Fibroblast of upper back skin (primary cell): ENCODE data around the gene ESRRB.

Source experiments
- DNase-seq: peaks from one replicate; pipeline ENCODE4 v3.0.0-alpha.2; 2013

ESRRB gene

GRCh38 chr14:76456200-76456599 is 80.3 kb downstream of the ESRRB start:
- peak; percentile 19 for DNase-seq

DNA sequence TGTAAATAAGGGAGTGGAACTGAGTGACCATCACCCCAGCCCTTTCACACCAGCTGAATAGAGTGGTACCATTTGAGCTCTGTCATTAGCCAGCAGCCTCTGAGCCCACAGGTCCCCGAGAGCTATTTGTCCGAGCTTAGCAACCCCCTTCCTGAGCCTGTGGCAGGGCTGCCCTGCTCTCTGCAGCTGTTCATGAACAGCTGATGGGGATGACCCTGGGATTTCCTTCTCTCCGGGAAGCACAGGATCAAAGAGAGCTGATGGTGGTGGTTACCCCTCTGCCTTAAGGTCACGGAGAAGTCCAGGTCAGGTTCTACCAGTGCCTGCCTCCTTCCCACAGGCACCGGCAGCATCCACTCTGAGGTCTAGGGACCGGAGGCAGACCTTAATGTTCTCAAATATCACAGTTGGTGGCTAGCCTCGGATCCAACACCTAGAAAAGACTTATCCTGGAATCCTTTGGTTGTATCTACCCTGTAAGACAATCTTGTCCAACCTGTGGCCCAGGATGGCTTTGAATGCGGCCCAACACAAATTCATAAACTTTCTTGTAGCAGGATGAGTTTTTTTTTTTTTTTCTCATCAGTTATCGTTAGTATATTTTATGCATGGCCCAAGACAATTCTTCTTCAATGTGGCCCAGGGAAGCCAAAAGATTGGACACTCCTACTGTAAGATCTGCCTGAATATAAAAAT is 81.1 kb downstream of the ESRRB start:
- no peak for DNase-seq

DNA sequence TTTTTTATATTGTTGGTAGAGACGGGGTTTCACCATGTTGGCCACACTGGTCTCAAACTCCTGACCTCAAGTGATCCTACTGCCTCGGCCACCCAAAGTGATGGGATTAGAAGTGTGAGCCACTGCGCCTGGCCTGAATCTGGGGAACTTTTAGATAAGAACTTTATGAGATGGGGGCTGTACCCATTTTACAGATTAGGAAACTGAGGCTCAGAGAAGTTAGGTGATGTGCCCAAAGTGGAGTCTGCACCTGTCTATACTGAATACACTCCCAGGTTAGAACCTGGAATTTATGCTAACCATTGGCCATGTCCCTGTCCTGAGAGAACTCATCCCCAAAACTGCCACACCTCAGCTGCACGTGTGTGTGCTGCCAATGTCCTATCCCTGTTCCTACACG is 81.9 kb downstream of the ESRRB start:
- no peak for DNase-seq

GRCh38 chr14:76461886-76462285 is 85.9 kb downstream of the ESRRB start:
- no peak for DNase-seq

DNA sequence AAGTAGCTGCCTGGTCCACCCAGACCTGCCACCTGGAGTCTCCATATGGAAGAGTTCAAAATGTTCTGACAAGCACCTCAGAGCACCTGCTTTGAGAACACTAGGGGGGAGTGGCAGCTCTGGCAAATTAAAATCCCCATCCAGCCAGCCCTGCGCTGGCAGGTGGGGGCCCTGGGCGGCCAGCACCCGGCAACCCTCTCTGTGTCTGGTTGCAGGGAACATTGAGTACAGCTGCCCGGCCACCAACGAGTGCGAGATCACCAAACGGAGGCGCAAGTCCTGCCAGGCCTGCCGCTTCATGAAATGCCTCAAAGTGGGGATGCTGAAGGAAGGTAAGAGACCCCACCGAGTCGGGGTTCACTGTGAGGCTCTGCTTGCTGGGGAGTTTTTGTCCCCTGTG is 86.4 kb downstream of the ESRRB start:
- DNase-seq: no peak

DNA sequence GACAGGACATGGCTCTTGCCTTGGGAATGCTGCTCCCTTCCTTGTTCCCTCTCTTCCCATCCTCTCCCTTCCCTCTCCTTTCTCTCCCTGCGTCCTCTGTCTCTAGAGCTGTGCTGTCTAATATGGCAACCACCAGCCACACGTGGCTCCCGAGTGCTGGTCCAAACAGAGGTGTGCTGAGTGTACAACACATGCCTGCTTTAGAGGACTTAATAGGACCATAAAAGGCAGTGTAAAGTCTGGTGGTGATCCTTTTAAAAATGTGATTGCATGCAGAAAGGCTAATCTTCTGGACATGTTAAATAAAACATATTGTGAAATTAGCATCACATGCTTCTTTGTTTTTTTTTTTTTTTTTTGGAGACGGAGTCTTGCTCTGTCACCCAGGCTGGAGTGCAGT is 87.2 kb downstream of the ESRRB start:
- no peak for DNase-seq

DNA sequence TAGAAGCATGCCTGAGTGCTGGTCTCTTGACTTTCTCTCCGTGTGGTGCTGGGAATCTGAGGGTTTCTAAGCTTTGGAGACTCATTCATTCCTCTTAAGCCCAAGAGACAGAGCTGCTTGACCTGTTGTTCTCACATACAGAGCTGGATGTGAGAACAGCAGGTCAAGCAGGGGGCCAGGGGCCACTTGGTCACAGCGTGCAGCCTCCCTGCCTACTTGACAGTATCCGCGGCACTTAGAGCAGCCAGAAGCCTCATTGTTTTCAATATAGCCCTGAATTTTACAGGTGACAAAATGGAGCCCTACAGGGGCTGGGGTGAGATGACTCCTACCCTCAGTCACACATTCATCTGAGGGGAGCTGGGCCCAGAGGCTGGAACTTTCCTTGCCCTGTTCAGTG is 88.9 kb downstream of the ESRRB start:
- no peak for DNase-seq

- no peak for DNase-seq
These were observed 89.7 kb downstream of the ESRRB start for GRCh38 chr14:76465664-76466063.

DNA sequence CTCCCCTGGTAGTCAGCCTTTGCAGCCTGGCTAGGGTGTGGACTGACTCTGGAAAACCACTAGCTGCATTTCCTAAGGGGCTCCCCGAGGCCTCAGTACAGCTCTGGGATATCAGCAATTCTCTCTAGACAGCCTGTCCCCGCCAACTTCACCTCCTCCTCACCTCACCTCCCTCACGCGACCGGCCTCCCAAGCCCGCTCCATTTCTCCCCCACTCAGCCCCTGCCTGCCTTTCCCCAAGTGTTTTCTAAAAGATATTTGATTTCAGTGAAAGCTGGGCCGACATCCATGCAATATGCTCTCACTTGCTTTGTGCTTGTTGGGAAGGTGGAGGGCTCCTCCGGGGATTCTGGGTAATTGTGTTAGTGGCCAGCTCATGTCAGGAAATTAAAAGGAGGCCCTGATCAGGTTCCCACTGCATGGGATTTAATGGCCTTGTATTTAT is 91.8 kb downstream of the ESRRB start:
- no peak for DNase-seq

DNA sequence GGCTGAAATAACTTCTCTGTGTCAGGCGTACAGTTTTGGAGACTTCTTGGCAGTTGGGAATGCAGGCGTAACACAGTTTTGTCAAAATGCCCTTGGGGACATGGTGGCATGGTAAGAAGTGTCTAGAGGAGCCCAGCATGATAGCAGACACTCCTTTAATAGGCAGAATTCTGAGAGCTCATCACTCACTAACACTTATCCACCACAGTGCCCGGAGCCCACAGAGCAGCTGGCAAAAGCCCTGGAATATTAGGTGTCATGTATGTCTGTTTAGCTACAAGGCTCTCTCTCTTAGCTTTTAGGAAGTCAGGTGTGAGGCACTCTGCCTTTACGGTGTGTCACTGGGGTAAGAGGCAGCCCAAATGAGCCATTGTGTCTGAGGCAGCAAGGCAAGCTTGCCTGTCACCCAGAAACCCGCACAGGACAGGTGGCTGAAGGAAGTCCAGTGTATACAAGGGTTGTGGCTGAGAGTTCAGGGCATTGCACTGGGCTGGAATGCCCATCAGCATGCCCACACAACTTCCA is 96.3 kb downstream of the ESRRB start:
- DNase-seq: no peak

DNA sequence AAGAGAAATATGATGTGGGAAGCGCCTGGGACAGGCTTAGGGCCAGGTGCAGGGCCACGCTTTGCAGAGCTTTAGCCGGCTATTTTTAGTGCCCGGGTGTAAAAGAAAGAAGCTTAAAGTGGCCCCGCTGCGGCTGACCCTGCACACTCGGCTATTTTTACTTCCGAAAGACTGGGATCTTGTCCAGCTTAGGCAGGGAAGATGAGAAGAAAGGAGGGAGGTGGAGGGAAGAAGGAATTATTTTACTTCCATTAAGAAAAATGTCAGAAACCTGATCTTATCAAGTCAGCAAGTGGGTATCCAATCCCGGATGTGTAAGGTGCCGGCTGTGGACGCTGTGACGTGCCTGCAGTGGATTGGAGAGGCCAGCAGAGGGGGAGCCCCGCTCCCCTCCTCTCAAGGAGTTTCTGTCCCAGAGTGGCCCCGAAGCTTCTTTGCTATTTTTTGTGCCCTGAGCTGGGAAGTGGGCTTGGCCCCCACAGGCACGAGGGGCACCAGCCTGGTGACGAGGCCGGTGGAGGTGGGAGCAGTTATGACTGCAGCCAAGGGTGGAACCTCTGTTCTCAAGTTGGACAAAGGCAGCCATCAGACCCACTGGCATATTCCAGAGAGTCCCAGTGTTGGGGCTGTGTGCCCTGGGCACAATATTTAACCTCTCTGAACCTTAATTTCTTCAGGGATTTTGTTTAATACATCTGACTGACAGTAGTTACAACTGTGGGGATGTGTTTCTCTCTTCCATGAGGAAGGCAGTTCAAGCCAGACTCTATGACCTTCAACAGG is 97.7 kb downstream of the ESRRB start:
- peak; percentile 2 for DNase-seq

DNA sequence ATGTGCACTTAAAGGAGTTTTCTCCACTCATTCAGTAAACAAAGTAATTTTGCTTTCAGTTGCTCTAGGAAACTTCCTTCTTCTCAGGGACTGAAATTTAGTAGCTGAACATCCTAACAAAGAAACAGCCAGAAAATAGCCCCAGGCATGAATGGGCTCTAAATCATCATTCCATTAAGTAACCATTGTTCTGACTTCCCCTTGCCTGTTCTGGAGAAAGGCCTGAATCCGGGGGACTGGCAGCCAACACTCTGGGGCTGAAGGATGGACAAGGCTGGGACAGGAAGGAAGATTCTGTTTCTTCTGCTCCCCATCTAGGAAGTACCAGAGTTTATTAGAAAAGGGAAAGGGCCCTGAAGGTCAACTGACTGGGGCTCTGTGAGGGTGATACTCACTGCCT is 104.5 kb downstream of the ESRRB start:
- DNase-seq: no peak

DNA sequence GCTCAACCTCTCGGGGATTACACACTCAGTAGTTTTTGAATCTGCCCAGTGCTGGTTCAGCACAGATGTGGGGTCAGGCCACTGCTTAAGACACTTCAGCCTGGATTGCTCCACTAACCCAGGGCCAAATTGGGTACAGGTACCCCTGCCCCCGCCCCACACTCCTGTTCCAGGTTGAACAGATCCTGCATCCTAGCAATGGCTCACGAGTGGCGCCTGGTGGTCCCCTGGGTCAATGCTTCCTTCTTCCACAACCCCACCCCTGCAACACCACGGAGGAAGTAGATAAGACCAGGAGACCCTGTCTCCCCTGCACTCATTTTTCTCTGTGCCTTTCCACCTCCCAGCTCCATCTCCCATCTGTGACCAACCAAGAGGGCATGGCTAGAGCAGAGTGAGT is 108.4 kb downstream of the ESRRB start:
- DNase-seq: no peak

DNA sequence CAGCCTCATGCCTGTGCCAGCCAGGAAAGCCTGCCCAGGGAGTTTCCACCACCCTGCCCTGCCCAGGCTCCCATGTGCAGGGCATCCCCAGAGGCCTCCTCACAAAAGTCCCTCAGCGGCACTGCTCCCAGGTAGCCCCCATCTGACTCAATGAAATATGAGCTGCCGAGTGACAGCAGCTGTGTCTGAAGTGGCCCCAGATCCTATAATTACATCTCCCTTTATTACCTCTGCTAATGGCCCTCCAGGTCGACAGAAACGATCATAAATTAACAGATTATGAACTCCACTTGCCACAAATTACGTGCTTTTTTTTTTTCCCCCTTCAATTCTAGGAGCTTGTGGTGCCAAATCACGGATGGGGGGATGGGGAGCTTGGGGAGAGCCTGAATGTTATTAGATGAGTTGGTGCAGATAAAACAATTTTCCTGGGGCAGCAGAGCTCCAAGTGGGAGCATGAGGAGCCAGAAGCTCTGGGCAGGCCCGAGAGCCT is 110.4 kb downstream of the ESRRB start:
- no peak for DNase-seq

DNA sequence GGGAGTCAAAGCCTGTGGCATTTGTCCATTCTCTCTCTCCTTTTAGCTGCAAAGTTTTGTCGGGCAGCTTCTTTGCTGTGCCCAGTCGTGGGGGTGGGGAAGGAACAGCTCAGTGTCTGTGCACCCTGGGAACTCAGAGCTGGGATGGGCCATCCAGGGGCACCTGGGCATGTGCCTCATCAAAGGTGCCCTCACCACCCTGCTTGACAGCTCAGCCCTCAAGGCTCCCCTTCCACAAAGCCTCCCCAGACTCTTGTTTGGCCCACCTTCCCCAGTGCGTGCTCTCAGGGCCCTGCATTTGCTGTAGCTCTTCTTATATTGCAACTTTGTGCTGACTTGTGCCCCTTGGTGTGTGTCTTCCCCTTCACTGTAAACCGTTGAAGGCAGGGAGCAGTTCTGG is 112.6 kb downstream of the ESRRB start:
- no peak for DNase-seq

DNA sequence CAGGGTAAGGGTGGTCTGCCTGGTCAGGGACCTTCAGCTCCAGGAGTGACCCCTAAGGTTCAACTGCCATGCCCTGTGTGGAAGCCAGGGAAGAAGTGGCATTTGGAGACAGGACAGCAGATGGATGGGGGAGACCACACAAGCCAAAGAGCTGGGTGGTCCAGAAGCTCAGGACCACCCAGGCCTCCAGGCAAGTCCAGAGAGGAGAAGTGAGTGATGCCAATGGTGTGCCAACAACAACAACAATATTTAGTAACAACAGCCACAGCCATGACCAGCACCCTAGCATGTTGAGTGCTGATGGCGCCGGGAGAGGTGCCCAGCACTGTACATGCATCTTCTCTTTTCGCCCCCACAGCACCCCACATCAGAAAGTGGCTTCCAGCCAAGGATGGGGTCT is 113.7 kb downstream of the ESRRB start:
- no peak for DNase-seq

DNA sequence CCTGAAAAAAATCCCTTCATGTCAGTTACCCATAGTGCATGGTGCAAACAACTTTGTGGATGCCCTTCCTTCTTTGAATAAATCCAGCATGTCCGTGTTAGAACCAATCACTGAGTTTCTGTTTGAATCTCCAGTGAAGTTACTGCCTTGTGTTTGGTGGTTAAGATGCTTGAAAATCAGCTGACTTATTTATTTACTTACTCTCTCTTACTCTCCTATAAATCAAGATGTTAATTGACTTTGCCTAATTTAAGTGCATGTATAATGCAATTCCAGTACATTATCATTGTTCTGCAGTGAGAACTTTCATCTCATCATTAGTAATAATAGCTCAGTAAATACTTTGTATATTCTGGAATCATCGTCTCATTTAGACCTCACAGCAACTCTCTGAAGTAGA is 114.2 kb downstream of the ESRRB start:
- DNase-seq: no peak

DNA sequence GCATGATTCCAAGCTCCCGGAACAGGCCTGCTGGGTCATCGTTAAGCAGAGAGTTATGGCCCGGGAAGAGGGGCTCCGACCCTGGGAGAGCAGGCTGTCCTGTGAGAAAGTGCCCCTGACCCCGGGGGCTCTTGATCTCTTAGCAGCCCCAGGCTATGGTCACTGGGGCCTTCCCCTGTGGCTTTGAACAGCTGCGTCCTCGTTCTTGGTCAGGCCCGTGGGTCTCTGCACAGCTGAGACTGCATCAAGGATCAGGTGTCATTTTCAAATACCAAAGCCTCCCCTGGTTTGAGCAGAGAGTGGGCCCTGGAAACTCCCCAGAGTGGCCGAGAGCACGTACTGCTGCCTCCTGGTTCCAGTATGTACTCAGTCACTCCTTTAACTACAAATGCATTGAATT is 114.8 kb downstream of the ESRRB start:
- DNase-seq: no peak

- no peak for DNase-seq
These were observed 115.4 kb downstream of the ESRRB start for GRCh38 chr14:76491172-76491930.

- no peak for DNase-seq
These were observed 120.0 kb downstream of the ESRRB start for GRCh38 chr14:76495983-76496382.

- no peak for DNase-seq
These were observed 120.7 kb downstream of the ESRRB start for GRCh38 chr14:76496595-76496994.

- DNase-seq: no peak
These were observed 121.9 kb downstream of the ESRRB start for GRCh38 chr14:76497550-76498462.
